LNCAP (cell line): Measurements from ENCODE around the gene HIRA.

Source experiments
- CTCF ChIP-seq: fragments of 450-650 bp; IDR thresholded peaks from 2 replicates; pipeline ENCODE4 v1.5.1; 2017; ENCODE audit warnings: mild to moderate bottlenecking

The HIRA gene

DNA sequence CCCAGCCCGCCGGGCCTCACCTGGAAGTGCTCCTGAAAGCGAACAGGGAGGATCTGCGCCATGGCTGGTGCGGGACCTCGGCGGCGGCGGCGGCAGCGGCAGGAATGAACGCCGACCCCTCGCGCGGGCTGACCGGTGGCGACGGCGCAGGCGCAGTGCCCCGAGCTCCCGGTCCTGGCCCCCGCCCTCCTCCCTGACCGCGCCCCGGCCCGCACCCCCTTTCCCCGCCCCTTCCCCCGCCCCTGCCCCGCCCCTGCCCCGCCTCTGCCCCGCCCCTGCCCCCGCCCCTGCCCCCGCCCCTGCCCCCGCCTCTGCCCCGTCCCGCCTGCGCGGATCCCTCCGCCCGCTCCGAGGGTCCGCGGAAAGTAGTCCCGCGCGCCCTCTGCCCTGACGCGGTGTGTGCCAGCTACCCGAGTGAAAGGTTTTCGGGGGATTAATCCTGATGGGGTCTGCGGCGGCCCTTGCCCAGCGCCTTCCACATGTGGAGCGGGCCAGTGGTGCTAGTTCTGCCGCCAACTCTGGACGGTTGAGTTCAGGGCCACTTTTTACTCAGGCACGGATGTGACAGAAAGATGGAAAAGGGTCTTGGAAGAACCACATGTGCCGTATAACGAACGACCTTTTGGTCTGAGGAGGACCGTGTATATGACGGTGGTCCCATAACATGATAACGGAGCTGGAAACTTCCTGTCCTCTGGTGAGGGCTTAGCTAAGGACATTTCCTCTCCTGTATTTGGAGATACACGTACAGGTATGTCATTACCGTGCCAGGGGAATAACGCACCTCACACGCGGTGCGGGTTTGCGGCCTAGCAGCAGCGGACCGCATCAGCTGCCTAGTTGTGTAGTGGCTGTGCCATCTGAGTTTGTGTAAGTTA is 139.7 kb downstream of the HIRA start, which contains the start of gene CLTCL1:
TSS of gene CLTCL1 (minus strand) at position 140 of the 878 bp plus-strand sequence. CDS start at position 62, 78 bp downstream.
- TF ChIP-seq CTCF: no peak

GRCh38 chr22:19291218-19291579 is 140.3 kb downstream of the HIRA start:
- TF ChIP-seq CTCF: no peak

DNA sequence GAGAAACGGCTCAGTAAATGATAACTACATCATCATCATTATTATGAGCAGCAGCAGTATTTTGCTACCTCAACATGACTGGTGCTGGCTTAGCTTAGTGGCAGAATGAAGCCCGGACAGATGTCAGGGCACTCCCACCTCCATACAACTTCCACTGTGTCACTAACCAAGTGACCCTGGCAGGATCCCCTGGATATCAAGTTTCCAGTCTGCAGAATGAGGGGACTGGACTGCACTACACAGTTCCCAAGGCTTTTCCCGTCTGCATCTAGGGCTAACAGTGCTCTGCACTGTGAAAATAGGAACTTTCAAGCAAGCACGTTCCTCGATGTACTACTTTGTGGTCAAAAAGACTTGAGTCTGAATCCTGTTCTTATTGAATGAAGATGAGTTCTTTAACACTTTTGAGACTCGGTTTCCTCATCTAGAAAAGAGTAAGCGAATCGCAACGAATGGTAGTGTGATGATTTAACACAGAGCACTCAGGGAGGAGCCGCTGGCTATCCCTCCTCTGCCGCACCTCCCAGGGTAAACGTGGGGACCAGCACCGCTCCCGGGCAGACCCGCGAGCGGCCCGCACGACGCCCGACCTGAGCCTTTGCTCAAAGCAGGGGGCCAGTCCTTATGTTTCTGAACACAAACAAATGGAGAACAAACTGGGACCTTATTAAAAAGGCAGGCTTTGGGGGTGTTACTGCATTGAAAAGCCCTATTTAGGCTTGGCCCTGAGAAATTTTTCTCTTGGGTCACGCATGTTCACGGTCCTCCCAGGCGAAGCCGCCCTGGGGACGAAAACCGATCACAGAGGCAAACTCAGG is 140.9 kb downstream of the HIRA start:
- TF ChIP-seq CTCF: no peak

- TF ChIP-seq CTCF: no peak
These were observed 141.9 kb downstream of the HIRA start for GRCh38 chr22:19289475-19290161.

DNA sequence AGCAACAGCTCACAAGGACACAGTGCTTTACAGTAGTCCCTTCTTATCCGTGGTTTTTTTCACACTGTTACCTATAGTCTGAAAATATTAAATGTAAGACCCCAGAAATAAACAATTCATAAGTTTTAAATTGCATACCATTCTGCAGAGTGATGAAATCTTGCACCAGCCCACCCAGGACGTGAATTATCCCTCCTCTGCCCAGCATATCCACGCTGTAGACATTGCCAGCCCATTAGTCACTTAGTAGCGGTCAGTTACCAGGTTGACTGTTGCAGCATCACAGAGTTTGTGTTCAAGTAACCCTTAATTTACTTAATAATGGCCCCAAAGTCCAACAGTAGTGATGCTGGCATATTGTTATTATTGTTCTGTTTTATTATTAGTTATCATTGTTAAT is 143.6 kb downstream of the HIRA start:
- TF ChIP-seq CTCF: no peak

DNA sequence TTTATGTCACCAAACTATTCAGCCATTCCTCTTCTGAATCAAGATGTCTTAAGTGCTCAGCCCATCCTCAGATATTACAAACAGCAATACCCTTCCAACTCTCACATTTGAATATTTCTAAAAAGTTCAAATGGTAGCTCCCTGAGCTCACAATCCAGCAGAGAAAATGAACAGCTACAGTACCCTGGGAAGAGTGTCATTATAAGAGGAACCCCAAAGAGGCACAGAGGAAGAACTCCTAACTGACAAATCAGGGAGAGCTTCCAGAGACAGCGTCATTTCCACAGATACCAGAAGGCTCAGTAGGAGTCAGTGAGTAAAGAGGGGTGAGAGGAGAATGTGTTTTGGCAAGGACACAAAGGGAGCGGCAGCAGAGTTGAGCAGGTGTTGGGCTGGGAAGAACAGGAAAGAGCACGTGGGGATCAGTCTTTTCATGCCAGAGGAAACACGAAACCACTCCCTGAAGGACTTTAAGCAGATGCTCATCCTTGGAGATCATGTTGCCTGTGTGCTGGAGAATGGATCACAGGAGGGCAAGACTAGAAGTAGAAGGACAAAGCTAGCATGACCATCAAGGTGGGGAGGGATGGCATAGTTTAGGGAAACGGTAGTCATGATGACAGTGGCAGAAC is 144.3 kb downstream of the HIRA start:
- TF ChIP-seq CTCF: no peak

DNA sequence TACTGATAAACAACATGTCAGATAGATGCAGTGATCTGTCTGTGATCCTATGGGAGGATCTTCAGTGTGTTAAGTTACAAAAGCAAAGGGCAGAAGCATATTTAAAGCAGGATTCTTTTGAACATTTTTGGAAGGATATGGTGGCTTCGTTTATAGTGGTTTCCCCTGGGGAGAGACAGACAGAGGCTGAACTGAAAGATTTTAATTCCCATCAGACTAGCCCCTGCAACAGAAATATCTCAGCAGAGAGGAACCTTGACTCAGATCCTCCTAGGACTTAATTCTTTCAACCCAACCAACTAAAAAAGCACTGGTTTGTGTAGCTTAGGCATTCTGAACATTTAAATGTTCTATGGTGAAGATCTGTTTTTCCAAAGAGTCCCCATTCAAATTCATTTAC is 145.7 kb downstream of the HIRA start:
- TF ChIP-seq CTCF: no peak
